H9 (cell line): ENCODE measurements around the gene DPP6. TPM values are rescaled to one million over a fixed set of nuclear protein-coding genes. Genes with fewer than 3 reads are reported as not detected.

ENCODE experiments used
- DNase-seq: peaks from one replicate; pipeline ENCODE4 v3.0.0-alpha.2; 2017
- H2AFZ ChIP-seq: one replicate; pipeline ENCODE4 v1.6.1; 2013; ENCODE audit warnings: mild to moderate bottlenecking, low read length, control low read depth, moderate library complexity
- H2AK5ac ChIP-seq: 2 replicates; pipeline ENCODE4 v1.6.1; 2013; ENCODE audit warnings: low read length, control low read depth, mixed read lengths; ENCODE audit not compliant: insufficient read length
- H2BK120ac ChIP-seq: one replicate; pipeline ENCODE4 v1.6.1; 2013; ENCODE audit warnings: low read depth, mild to moderate bottlenecking, low read length, control low read depth, inconsistent platforms; ENCODE audit not compliant: poor library complexity, severe bottlenecking
- H2BK12ac ChIP-seq: 2 replicates; pipeline ENCODE4 v1.6.1; 2013; ENCODE audit warnings: low read length, control low read depth, mixed read lengths, low read depth; ENCODE audit not compliant: insufficient read length
- H2BK15ac ChIP-seq: 2 replicates; pipeline ENCODE4 v1.6.1; 2013; ENCODE audit warnings: low read depth, low read length, control low read depth
- H2BK20ac ChIP-seq: one replicate; pipeline ENCODE4 v1.6.1; 2013; ENCODE audit warnings: low read depth, mild to moderate bottlenecking, low read length, control low read depth, inconsistent platforms; ENCODE audit not compliant: poor library complexity, severe bottlenecking
- H2BK5ac ChIP-seq: 2 replicates; pipeline ENCODE4 v1.6.1; 2013; ENCODE audit warnings: low read length, control low read depth, mixed read lengths; ENCODE audit not compliant: insufficient read length
- H3K14ac ChIP-seq: 2 replicates; pipeline ENCODE4 v1.6.1; 2013; ENCODE audit warnings: low read length, control low read depth; ENCODE audit not compliant: insufficient read depth
- H3K18ac ChIP-seq: 2 replicates; pipeline ENCODE4 v1.6.1; 2013; ENCODE audit warnings: low read depth, mild to moderate bottlenecking, mixed read lengths, low read length, control low read depth; ENCODE audit not compliant: insufficient read length
- H3K23ac ChIP-seq: 2 replicates; pipeline ENCODE4 v1.6.1; 2013; ENCODE audit warnings: low read length, control low read depth, mixed read lengths, low read depth; ENCODE audit not compliant: insufficient read length
- H3K23me2 ChIP-seq: 2 replicates; pipeline ENCODE4 v1.6.1; 2013; ENCODE audit warnings: low read depth, mild to moderate bottlenecking, mixed read lengths, low read length, control low read depth; ENCODE audit not compliant: insufficient read length, poor library complexity, severe bottlenecking
- H3K27ac ChIP-seq: 2 replicates; pipeline ENCODE4 v1.5.1; 2013; ENCODE audit warnings: low read length, control low read depth, mixed read lengths, low read depth; ENCODE audit not compliant: insufficient read length
- H3K27me3 ChIP-seq: 2 replicates; pipeline ENCODE4 v1.6.1; 2013; ENCODE audit warnings: low read length, control low read depth, inconsistent platforms; ENCODE audit not compliant: insufficient read depth
- H3K4ac ChIP-seq: 2 replicates; pipeline ENCODE4 v1.6.1; 2013; ENCODE audit warnings: low read depth, mild to moderate bottlenecking, control low read depth, inconsistent platforms, low read length, moderate library complexity
- H3K4me1 ChIP-seq: 2 replicates; pipeline ENCODE4 v1.6.1; 2013; ENCODE audit warnings: low read length, control low read depth, inconsistent platforms; ENCODE audit not compliant: insufficient read depth
- H3K4me2 ChIP-seq: 2 replicates; pipeline ENCODE4 v1.6.1; 2013; ENCODE audit warnings: low read length, control low read depth, mixed read lengths; ENCODE audit not compliant: insufficient read length, insufficient read depth
- H3K56ac ChIP-seq: 2 replicates; pipeline ENCODE4 v1.6.1; 2013; ENCODE audit warnings: low read depth, mild to moderate bottlenecking, mixed read lengths, low read length, control low read depth; ENCODE audit not compliant: insufficient read length
- H3K79me1 ChIP-seq: 2 replicates; pipeline ENCODE4 v1.6.1; 2013; ENCODE audit warnings: low read depth, mild to moderate bottlenecking, moderate library complexity, low read length, control low read depth, inconsistent platforms; ENCODE audit not compliant: insufficient read depth, poor library complexity, severe bottlenecking
- H3K79me2 ChIP-seq: 2 replicates; pipeline ENCODE4 v1.6.1; 2013; ENCODE audit warnings: low read length, control low read depth, inconsistent platforms; ENCODE audit not compliant: insufficient read depth
- H3K9ac ChIP-seq: 2 replicates; pipeline ENCODE4 v1.6.1; 2013; ENCODE audit warnings: low read length, control low read depth, mixed read lengths; ENCODE audit not compliant: insufficient read length; ENCODE audit errors: extremely low read depth
- H3K9me3 ChIP-seq: one replicate; pipeline ENCODE4 v1.6.1; 2013; ENCODE audit warnings: low read depth, low read length, inconsistent platforms; ENCODE audit not compliant: control insufficient read depth
- H3T11ph ChIP-seq: one replicate; pipeline ENCODE4 v1.6.1; 2013; ENCODE audit warnings: mild to moderate bottlenecking, low read length, control low read depth, inconsistent platforms
- H4K20me1 ChIP-seq: one replicate; pipeline ENCODE4 v1.6.1; 2013; ENCODE audit not compliant: control insufficient read depth, insufficient read length, insufficient read depth
- H4K5ac ChIP-seq: 2 replicates; pipeline ENCODE4 v1.6.1; 2013; ENCODE audit warnings: low read depth, mild to moderate bottlenecking, mixed read lengths, low read length, control low read depth; ENCODE audit not compliant: insufficient read length
- H4K8ac ChIP-seq: replicated peaks from 2 replicates; pipeline ENCODE4 v1.6.1; 2013; ENCODE audit warnings: low read length, control low read depth, mixed read lengths, low read depth; ENCODE audit not compliant: insufficient read length
- H4K91ac ChIP-seq: 2 replicates; pipeline ENCODE4 v1.6.1; 2013; ENCODE audit warnings: low read depth, mild to moderate bottlenecking, moderate library complexity, mixed read lengths, low read length, control low read depth; ENCODE audit not compliant: insufficient read length
- H3K27ac Mint-ChIP-seq, 3 experiments: 2 replicates in 2 of 3; 3 replicates in 1 of 3; pipeline ENCODE4 v1.8.0; 2020 to 2021; ENCODE audit warnings: mixed read lengths in 3 of 3, mild to moderate bottlenecking in 1 of 3, moderate library complexity in 1 of 3
- H3K27me3 Mint-ChIP-seq: 2 replicates; pipeline ENCODE4 v1.8.0; 2021; ENCODE audit warnings: low read depth, mild to moderate bottlenecking, moderate library complexity, mixed read lengths
- H3K36me3 Mint-ChIP-seq, 3 experiments: 2 replicates in 2 of 3; 3 replicates in 1 of 3; pipeline ENCODE4 v1.8.0; 2020 to 2021; ENCODE audit warnings: low read depth in 3 of 3, mixed read lengths in 3 of 3; ENCODE audit not compliant: insufficient read depth in 1 of 3
- H3K4me1 Mint-ChIP-seq, 2 experiments: 2 replicates each; pipeline ENCODE4 v1.8.0; 2020; ENCODE audit warnings: mixed read lengths in 2 of 2
- H3K4me3 Mint-ChIP-seq, 2 experiments: 2 replicates in 1 of 2; 3 replicates in 1 of 2; pipeline ENCODE4 v1.8.0; 2020 to 2021; ENCODE audit warnings: mild to moderate bottlenecking in 2 of 2, mixed read lengths in 2 of 2, moderate library complexity in 1 of 2
- H3K9me3 Mint-ChIP-seq, 2 experiments: 2 replicates in 1 of 2; 3 replicates in 1 of 2; pipeline ENCODE4 v1.8.0; 2020; ENCODE audit warnings: mild to moderate bottlenecking in 2 of 2, mixed read lengths in 2 of 2, moderate library complexity in 1 of 2
- WGBS: extraction: QIAGEN DNeasy Blood & Tissue Kit; methylation state at CpG from one replicate; pipeline ENCODE4 v1.1.7; 2013; ENCODE audit warnings: missing lambda C conversion rate, low lambda C conversion rate, mixed read lengths; ENCODE audit not compliant: insufficient read length; ENCODE audit errors: extremely low coverage; 5-methylcytosine and 5-hydroxymethylcytosine counted together
- total RNA-seq: library from RNA; stranded (reverse); gene quantifications from 2 replicates; pipeline ENCODE4 v1.2.1, GENCODE V29; 2021
- TF ChIP-seq, protein P1 (sequence below): fragments of 200-600 bp; sonication (generic); conservative IDR thresholded peaks from 3 replicates; pipeline ENCODE4 v1.8.0; 2021; ENCODE audit warnings: antibody characterized with exemption, mild to moderate bottlenecking

The DPP6 gene
- total RNA-seq, 1 experiment from 2014 or later: 4.5 TPM

- Histone ChIP-seq H3K4me2 (no peak overlapping the region), H3K79me1 (no peaks in the 10 kb centered on the region), H3K14ac (no peak overlapping the region), H2BK5ac (no peak overlapping the region), H2BK12ac (no peak overlapping the region), H3K9me3 (no peaks in the 10 kb centered on the region), H2BK20ac (no peak overlapping the region), H4K8ac (no peak overlapping the region), H3K4ac (no peak overlapping the region), H3K9ac (no peak overlapping the region), H2AK5ac (no peak overlapping the region), H4K20me1 (no peaks in the 10 kb centered on the region), H3K27me3 (no peaks in the 10 kb centered on the region), H2AFZ (no peak overlapping the region), H3K79me2 (no peaks in the 10 kb centered on the region), H3K56ac (no peak overlapping the region), H3K18ac (no peak overlapping the region), H3K23me2 (no peaks in the 10 kb centered on the region), H3K4me1 (no peaks in the 10 kb centered on the region), H4K5ac (no peak overlapping the region), H3T11ph (no peak overlapping the region), H3K27ac (no peak overlapping the region), H4K91ac (no peak overlapping the region), H3K23ac (no peak overlapping the region), H2BK120ac (no peak overlapping the region), H2BK15ac (no peak overlapping the region)
- no CpG with 5 or more reads among the region's 5 CpGs for WGBS
- Mint-ChIP-seq H3K36me3 (peaks cover 0 to 8% (median 0%) of the 10 kb centered on the region in 3 experiments; a peak in 3 of 7 replicates), H3K9me3 (peaks cover 5 to 6% of the 10 kb centered on the region in 2 experiments), H3K4me1 (peaks cover 4 to 6% of the 10 kb centered on the region in 2 experiments; a peak in 2 of 4 replicates), H3K27me3 (no peaks in the 10 kb centered on the region; the same call in 1 of the 2 replicates), H3K27ac (no peak overlapping the region), H3K4me3 (no peak overlapping the region)
- TF ChIP-seq, protein P1, sequence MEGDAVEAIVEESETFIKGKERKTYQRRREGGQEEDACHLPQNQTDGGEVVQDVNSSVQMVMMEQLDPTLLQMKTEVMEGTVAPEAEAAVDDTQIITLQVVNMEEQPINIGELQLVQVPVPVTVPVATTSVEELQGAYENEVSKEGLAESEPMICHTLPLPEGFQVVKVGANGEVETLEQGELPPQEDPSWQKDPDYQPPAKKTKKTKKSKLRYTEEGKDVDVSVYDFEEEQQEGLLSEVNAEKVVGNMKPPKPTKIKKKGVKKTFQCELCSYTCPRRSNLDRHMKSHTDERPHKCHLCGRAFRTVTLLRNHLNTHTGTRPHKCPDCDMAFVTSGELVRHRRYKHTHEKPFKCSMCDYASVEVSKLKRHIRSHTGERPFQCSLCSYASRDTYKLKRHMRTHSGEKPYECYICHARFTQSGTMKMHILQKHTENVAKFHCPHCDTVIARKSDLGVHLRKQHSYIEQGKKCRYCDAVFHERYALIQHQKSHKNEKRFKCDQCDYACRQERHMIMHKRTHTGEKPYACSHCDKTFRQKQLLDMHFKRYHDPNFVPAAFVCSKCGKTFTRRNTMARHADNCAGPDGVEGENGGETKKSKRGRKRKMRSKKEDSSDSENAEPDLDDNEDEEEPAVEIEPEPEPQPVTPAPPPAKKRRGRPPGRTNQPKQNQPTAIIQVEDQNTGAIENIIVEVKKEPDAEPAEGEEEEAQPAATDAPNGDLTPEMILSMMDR: no peak
- DNase-seq: no peak
These were observed 301.2 kb downstream of the DPP6 start for GRCh38 chr7:154353355-154353767.
